NCI-H187 treated with DMSO at 0.1 percent for 48 hours (cell line): ENCODE data around the gene COL8A1.
"Not testable (repeated sequence)": the region's sequence is repeated elsewhere in the genome, so short reads cannot be mapped to it uniquely, and the experiment has no call there.

Source experiments
- DNase-seq: peaks from one replicate; lab custom pipeline; 2025; lab: John Stamatoyannopoulos, UW

Gene COL8A1

DNA sequence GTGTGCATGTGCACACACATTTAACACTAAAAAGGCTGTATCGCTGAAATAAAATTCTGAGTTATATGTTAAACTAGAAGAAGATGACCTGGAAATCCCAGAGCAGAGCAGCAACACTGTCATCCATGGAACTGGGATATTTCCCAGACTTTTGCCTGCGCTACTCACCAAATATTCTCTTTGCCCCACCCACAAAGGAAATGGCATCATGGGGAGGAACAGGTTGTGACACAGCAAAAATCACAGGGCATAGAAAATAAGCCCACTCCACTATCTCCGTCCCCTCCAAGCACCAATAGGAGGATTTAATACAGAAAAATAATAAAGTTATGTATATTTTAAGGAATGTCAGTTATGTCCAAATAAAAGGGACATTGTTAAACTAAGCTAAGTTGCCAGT lies 71.7 kb downstream of the COL8A1 start:
- DNase-seq = no peak

DNA sequence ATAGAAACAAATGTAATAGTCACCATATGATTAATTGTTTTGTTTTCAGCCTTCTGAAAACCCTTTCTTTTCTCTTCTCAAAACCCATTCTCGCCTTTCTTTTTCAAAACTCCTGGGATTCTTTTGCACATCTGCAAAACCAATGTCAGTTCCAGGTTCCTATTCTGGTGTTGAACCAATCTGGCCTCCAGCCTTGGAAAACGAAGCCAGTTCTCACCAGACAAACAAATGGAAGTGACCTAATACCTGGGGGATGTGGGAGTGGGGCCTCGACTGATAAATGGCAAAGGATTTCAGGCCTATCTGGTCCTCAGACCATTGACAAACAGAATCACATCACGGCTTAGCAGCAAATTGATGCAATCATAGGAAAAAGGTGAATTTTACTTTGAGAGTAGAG lies 73.0 kb downstream of the COL8A1 start:
- no peak for DNase-seq

DNA sequence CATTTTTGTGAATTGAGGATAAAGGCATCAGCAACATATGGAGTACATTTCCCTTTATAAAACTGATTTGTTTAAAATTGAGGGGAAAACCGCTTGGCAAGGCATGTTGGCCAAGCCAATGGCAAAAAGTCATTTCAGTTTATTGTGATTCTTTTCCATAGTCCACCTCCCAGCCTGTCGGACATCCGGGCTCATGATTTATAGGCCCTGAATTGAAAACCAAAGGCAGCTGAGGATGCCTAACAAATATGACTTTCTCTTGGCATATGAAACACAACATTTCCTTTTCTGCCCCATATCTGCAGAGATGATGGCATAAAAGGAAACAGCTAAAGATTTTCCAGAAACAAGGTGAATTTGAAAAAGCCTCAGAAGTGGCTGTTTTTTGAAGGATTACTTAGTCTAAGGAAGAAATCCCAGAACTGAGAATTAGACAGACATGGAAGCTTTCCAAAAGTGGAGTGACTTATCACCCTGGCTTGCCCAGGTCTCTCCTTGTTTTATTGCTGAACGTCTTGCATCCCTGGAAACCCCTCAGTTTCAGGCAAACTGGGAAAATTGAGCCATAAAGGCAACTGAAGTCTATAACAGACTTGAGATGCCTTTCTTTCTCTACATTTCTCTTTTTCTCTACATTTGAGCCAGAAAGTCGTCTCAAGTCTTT lies 74.0 kb downstream of the COL8A1 start:
- DNase-seq = no peak

DNA sequence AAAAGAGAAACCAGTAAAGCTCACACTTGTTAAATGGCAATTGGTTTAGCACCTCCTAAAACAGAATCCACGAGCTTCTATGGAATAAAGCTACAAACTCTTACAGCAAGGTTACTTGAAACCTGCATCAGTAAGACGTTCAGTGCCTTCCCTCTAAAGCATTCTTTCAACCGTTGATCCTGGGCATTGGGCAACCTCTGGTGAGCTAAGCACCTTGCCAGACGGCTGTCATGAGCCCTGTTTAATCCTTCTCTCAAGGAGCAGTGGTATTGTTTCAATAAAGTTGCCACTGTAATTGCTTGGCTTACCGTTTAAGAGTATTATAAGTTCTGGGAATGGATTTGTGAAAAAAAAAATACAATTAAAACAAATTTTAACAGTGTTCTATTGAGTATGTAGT lies 75.0 kb downstream of the COL8A1 start:
- no peak for DNase-seq

DNA sequence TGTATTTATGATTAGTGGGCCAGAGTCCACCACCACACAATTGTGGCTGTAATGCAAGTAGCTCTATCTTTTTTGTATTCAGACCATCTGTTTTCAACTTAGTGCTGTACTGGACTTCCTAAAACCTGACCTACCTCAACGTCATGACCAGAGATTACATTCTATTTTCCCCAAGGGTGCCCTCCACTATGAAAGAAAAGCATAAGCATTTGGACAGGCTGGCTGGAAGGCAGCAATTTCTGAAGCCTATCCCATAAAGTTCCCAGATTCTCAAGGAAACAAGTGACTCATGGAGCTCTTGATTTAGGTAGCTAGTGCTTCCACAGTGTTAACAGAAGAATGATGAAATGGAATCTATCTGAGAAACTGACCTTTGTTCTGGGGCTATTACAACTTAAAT lies 75.8 kb downstream of the COL8A1 start:
- no peak for DNase-seq

DNA sequence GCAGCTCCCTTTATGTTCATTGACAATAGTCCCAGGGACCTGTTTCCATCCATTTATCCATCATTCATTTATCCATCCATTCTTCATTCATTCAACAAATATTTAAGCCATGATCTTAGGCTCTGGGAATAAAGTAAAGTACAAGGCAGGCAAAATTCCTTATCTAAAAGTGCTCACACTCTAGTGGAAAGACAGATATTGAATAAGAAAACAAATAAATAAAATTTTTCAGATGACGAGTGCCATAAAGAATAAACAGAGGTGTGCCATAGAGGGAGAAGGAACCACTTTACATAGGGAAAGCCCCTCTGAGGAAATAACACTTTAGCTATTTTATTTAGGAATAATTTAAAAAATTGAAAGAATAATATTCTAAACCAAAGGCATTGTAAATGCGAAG lies 76.2 kb downstream of the COL8A1 start:
- DNase-seq = no peak

GRCh38 chr3:99716463-99716995 lies 78.1 kb downstream of the COL8A1 start:
- no peak for DNase-seq

GRCh38 chr3:99720985-99721632 lies 82.7 kb downstream of the COL8A1 start:
- DNase-seq = no peak

DNA sequence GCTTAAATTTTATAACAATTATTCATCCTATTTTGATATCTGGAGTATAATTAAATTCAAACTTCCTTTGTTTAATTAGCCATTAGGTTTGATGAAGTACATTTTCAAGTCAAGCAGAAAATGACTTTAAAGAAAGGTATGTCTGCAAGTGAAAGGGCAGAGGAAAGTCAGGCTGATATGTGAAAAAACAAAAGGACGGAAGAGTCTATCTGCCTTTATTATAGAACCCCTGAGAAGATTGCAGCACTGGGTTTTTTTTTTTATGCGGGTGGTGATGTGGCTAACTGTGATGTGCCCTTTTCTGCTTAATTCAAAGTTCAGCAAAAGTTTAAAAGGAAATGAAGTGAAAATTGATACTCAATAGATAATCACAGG lies 83.2 kb downstream of the COL8A1 start:
- DNase-seq = no peak

DNA sequence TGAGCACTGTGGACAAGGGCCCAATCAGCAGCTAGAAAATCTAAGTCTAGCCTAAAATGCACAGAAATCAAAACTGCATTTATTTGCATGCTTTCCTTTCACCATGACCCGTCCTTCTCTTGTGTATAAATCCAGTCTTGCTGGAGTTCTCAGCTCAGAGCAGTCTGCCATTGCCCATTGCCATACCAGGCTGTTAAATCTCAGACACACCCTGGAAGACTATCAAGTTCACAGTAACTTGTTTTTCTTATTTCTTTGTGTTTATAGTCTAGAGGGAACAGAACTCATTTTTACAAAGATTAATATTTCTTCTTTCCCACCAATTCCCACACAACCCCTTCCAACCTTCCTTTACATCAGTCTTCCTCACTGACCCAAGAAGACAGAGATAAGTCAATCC lies 85.9 kb downstream of the COL8A1 start:
- no peak for DNase-seq

- DNase-seq = no peak
Measured at GRCh38 chr3:99730870-99731269, 92.5 kb downstream of the COL8A1 start.

- DNase-seq = no peak
Measured at GRCh38 chr3:99731499-99731898, 93.1 kb downstream of the COL8A1 start.

DNA sequence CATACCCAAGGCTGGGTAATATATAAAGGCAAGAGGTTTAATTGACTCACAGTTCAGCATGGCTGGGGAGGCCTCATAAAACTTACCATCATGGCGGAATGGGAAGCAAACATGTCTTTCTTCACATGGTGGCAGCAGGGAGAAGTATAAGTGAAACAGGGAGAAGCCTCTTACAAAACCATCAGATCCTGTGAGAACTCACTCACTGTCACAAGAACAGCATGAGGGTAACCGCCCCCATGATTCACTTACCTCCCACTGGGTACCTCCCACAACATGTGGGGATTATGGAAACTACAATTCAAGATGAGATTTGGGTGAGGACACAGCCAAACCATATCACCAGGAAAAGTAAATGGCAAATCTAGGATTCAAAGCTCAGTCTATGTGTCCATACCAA lies 102.0 kb downstream of the COL8A1 start:
- not testable (repeated sequence) for DNase-seq

- DNase-seq = no peak
Measured at GRCh38 chr3:99741588-99741987, 103.2 kb downstream of the COL8A1 start.

GRCh38 chr3:99747915-99748314 lies 109.5 kb downstream of the COL8A1 start:
- no peak for DNase-seq

DNA sequence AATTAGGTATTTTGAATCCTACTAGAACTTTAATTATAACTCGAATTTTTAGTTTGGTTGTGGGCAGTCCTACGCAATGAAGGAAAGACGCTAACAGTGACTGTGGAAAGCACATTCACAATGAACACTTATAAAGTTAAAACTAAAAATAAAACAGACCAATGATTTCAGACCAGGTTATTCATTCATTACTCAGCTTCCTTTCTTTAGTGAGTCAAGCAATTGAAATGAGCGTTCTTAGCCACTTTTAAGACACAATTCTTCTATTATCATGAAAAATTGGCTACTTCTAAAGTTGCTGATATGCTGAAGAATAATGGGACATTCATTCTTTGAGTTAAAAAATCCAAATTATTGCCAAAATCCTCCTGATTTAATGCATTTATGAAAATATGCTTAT lies 113.3 kb downstream of the COL8A1 start:
- DNase-seq = no peak

DNA sequence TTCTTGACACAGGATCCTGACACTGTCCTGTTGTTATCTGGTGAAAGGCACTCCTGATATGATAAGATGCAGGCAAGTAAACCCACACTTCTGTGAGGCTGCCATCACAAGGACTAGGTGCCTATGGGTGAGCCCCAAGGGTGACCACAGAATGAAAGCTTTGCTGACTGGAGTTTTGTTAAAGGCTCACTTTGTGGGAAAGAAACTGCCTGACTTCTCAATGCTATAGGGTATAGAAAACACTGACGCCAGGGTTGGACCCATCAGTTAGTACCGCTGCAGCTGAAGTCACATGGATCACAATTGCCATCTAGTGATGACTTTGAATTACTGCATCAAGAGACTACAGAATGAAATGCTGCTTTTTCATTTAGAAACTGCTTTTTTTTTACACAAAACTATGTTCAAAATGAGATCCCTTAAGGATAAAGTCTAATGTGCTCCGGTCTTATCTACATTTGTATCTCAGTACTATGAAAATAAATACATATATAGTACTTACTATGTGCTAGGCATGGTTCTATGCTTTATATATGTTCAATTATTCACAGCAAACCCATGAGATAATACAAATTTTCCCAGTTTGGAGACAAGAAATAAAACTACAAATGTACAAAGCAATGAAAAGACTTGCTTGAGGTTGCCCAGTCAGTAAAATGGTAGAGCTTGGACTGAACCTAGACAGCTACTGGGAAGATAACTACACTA lies 115.0 kb downstream of the COL8A1 start:
- DNase-seq = peak; percentile 9

GRCh38 chr3:99755831-99756230 lies 117.4 kb downstream of the COL8A1 start:
- DNase-seq = no peak

DNA sequence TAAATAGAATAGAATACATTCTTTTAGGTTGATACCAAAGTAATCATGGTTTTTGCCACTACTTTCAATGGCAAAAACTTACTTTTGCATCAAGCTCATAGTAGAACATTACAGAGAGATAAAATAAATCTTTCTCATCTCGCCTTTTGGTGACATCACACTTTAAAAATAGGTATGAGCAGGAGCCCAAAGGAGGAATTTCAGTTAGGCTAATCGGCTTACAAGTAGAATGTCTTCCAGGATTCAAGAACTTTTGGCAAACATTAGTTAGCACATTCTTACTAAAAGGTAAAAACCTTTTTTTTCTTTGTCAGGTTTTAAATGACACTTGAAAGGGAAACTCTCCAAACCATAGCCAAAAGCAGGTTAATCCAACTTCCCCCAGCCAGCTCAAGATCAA lies 119.6 kb downstream of the COL8A1 start:
- DNase-seq = no peak

DNA sequence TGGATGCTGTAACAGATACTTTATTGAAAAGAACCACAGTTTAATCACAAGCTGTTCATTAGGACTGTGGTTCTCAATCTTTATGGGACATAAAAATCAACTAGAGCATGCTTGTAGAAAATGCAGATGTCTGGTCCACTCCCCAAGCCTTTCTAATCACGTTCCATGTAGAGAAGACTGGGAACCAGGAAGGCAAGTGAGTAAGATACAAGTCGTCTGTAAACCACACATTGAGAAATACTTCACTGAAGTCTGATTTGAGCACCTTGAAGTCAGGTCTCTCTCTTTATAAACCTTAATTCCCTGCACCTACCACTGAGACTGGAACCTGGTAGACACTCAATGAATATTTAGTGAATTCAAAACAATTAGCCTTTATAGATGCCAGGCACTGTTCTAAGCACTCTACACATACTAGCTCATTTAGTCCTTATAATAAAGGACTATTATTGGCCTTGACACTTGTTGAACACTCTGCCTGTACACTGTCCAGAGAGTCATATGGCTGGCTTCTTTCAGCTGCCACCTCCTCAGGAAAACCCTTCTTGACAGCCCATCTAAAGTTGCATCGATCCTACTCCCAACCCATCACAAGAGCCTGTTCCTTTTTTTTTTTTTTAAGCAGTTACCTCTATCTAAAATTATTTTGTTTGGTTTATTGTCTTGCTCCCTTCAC lies 120.2 kb downstream of the COL8A1 start:
- no peak for DNase-seq

DNA sequence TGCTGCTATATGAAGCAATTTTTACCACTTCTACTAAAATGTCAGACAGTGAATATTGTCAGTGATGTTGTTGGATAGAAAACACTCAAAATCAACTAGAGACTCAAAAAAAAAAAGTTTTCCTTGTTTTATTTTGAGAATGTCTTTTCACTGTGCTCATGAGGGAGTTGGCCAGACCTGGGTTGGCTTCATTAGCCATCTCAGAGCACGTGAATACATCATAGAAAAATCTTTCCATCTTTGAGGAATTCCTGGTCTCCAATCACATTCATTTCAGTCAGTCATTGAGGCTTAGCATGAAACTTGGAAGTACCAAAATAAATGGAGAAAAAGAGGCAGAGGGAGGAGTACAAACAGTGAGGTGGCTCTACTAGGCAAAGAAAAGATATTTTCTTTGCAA lies 121.6 kb downstream of the COL8A1 start:
- no peak for DNase-seq

- no peak for DNase-seq
Measured at GRCh38 chr3:99760629-99761028, 122.2 kb downstream of the COL8A1 start.
